Measurements from ENCODE around the gene SPSB2.
"Not testable (repeated sequence)": the region's sequence is repeated elsewhere in the genome, so short reads cannot be mapped to it uniquely, and the experiment has no call there.

SPSB2 gene

GRCh38 chr12:6871052-6871957, 1.8 kb downstream of the SPSB2 start:
- no peak for DNase-seq (ENCODE audit: low read depth in 3 of 3, low spot score in 1 of 3)

GRCh38 chr12:6870304-6870703, 2.8 kb downstream of the SPSB2 start:
- DNase-seq (ENCODE audit: low read depth in 3 of 3, low spot score in 1 of 3) = not testable (repeated sequence)

- DNase-seq (ENCODE audit: low read depth in 3 of 3, low spot score in 1 of 3) = peak; percentile 71
These were observed 3.8 kb downstream of the SPSB2 start for GRCh38 chr12:6869049-6870021.

DNA sequence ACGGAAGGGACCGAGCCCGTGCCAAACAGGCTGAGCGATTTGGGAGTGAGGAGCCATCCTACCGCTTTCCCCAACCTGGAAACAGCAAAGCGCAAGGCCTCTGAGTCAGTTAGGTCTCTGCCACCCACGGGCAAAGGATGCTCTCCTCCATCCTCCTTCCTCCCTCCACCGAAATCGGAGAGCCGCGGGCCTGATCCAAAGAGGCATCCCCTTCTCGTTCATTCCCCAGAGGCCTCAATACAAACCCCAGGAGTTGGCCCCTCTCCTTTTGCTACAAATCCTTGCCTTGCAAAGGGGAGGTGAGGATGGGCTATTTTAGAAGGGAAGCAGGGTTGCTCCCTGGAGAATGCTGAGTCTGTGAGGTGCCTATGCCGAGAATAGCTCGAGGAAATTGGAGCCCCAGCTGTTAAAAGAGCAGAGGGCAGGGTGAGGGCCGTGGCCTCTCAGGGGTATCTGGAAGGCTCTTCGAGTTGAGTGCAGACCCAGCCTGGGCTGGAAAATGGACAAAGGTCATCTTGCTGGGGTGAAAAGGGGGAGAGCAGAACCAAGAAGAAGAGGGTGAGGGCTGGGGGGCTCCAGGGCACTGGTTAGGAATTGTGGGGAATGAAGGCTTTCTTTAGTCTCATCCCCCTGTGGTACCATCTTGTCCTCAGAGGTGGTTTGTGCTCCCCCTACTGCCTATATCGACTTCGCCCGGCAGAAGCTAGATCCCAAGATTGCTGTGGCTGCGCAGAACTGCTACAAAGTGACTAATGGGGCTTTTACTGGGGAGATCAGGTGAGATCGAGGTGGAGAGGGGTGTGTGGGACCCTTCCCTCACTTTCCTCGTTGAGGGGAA, 4.7 kb downstream of the SPSB2 start:
- DNase-seq (ENCODE audit: low read depth in 3 of 3, low spot score in 1 of 3) = no peak

DNA sequence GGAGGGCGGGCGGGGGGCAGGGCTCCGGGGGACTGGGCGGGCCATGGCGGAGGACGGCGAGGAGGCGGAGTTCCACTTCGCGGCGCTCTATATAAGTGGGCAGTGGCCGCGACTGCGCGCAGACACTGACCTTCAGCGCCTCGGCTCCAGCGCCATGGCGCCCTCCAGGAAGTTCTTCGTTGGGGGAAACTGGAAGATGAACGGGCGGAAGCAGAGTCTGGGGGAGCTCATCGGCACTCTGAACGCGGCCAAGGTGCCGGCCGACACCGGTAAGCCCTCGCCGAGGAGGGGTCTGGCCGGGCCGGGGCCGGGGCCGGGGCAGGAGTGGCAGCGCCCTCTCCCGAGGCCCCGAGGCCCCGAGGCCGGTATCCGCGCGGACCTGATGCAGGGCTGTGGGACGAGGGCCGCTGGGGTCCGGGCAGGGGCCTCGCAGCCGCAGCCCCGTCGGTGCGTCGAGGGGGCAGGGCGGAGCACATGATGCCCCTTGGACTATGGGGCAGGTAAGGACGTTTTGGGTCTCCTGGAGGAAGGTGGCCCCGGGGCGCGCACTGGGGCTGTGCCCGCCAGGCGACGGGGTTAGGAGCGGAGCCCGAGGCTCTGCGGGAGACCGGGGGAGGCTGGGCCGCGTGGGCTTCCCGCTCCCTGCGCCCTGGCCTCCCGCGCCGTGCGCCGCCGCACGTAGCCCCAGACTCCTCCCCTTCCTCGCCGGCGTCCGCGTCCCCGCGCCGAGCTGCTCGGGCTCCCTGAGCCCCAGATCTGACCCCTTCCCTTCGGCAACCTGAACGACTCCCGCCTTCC, 5.5 kb downstream of the SPSB2 start, which contains the start of gene TPI1:
TSS of gene TPI1 (plus strand) at position 119 of the 798 bp plus-strand sequence. CDS start at position 155, 36 bp downstream.
- DNase-seq (ENCODE audit: low read depth in 3 of 3, low spot score in 1 of 3) = peak; percentile 49 to 66 (median 55)

GRCh38 chr12:6866920-6867412, 6.1 kb downstream of the SPSB2 start:
- DNase-seq (ENCODE audit: low read depth in 3 of 3, low spot score in 1 of 3) = peak in 1 of 3 donors; percentile 73

DNA sequence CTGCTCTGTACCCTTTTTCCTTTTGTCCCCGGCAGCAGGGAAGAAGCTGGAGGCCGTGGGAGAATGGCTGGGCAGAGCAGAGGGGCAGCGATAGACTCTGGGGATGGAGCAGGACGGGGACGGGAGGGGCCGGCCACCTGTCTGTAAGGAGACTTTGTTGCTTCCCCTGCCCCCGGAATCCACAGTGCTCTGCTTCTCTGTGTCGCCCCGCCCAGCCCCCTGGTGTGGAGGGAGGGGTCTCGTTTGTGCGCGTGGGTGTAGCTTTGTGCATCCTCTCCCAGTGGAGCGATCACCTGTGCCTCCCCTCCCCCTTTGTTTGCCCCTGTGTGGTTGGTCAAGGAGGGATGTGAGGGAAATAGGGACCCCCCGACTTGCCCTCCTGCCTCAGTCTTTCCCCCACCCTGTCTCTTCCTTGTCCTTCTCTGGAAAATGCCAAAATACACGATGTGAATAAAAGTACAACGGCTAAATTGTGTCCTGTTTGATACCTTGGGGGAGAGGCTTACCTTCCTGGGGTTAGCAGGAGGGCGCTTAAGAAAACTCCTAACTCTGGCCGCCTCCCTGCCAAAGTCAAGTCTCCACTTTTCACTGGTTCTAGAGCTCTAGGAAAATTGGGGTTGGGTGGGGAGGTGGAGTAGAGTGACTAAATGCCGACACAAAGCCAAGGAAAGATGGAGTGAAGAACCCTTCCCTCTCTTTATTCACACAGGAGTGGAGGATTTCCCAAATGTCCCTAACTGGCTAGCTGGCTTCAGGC, 6.8 kb downstream of the SPSB2 start:
- DNase-seq (ENCODE audit: low read depth in 3 of 3, low spot score in 1 of 3) = no peak

- DNase-seq (ENCODE audit: low read depth in 3 of 3, low spot score in 1 of 3) = not testable (repeated sequence)
These were observed 7.8 kb downstream of the SPSB2 start for GRCh38 chr12:6865307-6865706.

DNA sequence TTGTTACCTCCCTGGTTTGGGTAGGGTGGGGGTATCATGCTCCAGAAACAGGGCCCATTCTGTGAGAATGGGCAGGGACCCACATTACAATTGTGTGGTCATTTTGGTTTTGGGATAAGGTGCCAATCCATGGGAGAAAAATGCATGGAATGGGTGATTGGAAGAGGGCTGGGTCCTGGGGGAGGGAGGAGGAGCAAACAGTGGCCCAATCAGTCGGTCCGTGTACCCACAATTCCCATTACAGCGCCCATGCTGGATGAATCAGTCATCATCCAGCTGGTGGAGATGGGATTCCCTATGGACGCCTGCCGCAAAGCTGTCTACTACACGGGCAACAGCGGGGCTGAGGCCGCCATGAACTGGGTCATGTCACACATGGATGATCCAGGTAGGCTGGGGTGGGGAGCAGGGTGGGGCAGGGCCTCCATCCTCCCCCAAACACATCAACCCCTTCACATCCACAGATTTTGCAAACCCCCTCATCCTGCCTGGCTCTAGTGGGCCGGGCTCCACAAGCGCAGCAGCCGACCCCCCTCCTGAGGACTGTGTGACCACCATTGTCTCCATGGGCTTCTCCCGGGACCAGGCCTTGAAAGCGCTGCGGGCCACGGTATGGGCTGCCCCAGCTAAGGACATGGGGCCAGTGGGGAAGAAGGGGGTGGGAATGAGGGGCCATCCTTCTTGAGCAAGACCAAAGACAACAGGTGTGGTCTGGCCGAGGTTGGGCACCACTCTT, 9.3 kb downstream of the SPSB2 start:
- DNase-seq (ENCODE audit: low read depth in 3 of 3, low spot score in 1 of 3) = no peak

GRCh38 chr12:6863033-6863432, 10.1 kb downstream of the SPSB2 start:
- no peak for DNase-seq (ENCODE audit: low read depth in 3 of 3, low spot score in 1 of 3)

DNA sequence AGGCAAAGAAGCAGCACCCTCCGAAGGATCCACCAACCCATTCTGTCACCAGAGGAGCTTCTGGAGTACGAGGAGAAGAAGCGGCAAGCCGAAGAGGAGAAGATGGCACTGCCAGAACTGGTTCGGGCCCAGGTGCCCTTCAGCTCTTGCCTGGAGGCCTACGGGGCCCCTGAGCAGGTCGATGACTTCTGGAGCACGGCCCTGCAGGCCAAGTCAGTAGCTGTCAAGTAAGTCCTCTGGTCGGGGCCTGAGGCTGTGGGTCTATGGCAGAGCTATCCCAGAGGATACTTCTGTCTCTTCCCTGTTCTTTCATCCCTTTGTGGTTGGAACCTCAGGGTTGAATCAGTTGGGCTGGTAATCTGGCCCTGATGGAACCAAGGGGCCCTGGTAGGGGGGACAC, 11.7 kb downstream of the SPSB2 start:
- no peak for DNase-seq (ENCODE audit: low read depth in 3 of 3, low spot score in 1 of 3)

DNA sequence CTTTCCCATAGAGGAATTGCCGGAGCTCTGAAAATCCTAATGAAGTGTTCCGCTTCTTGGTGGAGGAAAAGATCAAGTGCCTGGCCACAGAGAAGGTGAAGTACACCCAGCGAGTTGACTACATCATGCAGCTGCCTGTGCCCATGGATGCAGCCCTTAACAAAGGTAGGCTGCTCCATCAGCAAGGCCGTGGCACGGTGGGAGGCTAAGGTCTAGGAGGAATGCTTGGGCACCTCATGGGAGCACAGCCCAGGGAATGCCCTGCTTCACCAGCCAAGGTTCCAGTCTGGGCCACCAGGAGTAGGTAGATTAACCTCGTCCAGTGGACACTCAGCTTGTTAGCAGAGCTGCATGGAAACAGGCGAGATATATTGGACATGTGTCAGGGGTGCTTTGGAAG, 12.2 kb downstream of the SPSB2 start:
- DNase-seq (ENCODE audit: low read depth in 3 of 3, low spot score in 1 of 3) = no peak

- DNase-seq (ENCODE audit: low read depth in 3 of 3, low spot score in 1 of 3) = no peak
These were observed 13.0 kb downstream of the SPSB2 start for GRCh38 chr12:6860116-6860515.

GRCh38 chr12:6858799-6859198, 14.3 kb downstream of the SPSB2 start:
- no peak for DNase-seq (ENCODE audit: low read depth in 3 of 3, low spot score in 1 of 3)

DNA sequence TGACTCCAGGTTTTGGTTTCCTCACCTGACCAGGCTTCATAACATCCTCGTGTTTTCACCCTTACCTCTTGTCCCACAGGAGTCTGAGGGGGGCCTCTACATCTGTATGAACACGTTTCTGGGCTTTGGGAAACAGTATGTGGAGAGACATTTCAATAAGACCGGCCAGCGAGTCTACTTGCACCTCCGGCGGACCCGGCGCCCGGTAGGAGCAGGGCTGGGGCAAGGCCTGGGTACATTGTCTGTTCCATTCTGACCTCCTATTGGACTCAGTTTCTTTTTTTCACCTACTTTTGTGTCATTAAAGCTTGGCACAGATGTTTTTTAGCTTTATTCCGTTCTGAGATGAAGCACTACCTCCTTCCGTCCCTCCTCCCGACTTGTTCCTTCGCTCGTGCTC, 17.8 kb downstream of the SPSB2 start:
- no peak for DNase-seq (ENCODE audit: low read depth in 3 of 3, low spot score in 1 of 3)

GRCh38 chr12:6854036-6854435, 19.1 kb downstream of the SPSB2 start:
- DNase-seq (ENCODE audit: low read depth in 3 of 3, low spot score in 1 of 3) = no peak

DNA sequence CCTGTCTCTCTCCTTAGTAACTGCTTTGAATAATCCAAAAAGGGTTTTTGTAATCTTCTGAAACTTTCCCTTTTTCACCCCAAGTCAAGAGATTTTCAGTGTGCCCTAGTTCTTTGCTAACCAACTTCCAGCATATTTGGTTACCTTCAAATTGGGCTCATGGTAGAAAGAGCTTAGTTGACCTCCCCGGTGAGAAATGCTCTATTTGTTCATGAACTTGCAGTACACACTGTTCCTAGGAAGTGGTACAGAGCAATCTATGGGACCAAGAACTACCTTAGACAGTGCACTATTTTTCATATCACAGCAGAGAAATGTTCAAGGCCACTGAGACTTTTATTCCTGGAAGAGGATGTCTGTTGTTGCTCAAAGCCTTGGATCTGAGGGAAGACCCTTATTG, 19.5 kb downstream of the SPSB2 start:
- DNase-seq (ENCODE audit: low read depth in 3 of 3, low spot score in 1 of 3) = no peak

GRCh38 chr12:6852651-6853354, 20.3 kb downstream of the SPSB2 start:
- DNase-seq (ENCODE audit: low read depth in 3 of 3, low spot score in 1 of 3) = peak in 1 of 3 donors; percentile 49
